ENCODE results near the gene ASZ1.

Gene ASZ1

GRCh38 chr7:117403737-117404136 lies 23.6 kb downstream of the ASZ1 start:
- TF ChIP-seq CTCF (IDR thresholded peaks at IDR 0.05; ENCODE audit: low read depth, low read length): no peak

GRCh38 chr7:117402109-117402508 lies 25.2 kb downstream of the ASZ1 start:
- no peak for TF ChIP-seq CTCF (IDR thresholded peaks at IDR 0.05; ENCODE audit: low read depth, low read length)
- no peak overlapping the region for H3K4me3 ChIP-seq (ENCODE audit: low read depth, low read length)

More at GRCh38 chr7:117403737-117404136, 23.6 kb downstream of the ASZ1 start:
- H3K4me3 ChIP-seq (ENCODE audit: low read depth, low read length): no peak overlapping the region

- H3K4me3 ChIP-seq (ENCODE audit: low read depth, low read length): no peak overlapping the region
- 0 out of 2 replicates have a peak, but pooled peaks have one; percentile 25 for TF ChIP-seq CTCF (IDR thresholded peaks at IDR 0.05; ENCODE audit: low read depth, low read length)
Measured at GRCh38 chr7:117401293-117402002, 25.8 kb downstream of the ASZ1 start.

GRCh38 chr7:117399820-117400422 lies 27.4 kb downstream of the ASZ1 start:
- H3K4me3 ChIP-seq (ENCODE audit: low read depth, low read length): no peak overlapping the region
- no peak for TF ChIP-seq CTCF (IDR thresholded peaks at IDR 0.05; ENCODE audit: low read depth, low read length)

GRCh38 chr7:117395743-117396142 lies 31.6 kb downstream of the ASZ1 start:
- H3K4me3 ChIP-seq (ENCODE audit: low read depth, low read length): no peak overlapping the region
- no peak for TF ChIP-seq CTCF (IDR thresholded peaks at IDR 0.05; ENCODE audit: low read depth, low read length)

- H3K4me3 ChIP-seq (ENCODE audit: low read depth, low read length): no peak overlapping the region
- TF ChIP-seq CTCF (IDR thresholded peaks at IDR 0.05; ENCODE audit: low read depth, low read length): no peak
Measured at GRCh38 chr7:117393781-117394180, 33.5 kb downstream of the ASZ1 start.

GRCh38 chr7:117389871-117390270 lies 37.4 kb downstream of the ASZ1 start:
- H3K4me3 ChIP-seq (ENCODE audit: low read depth, low read length): no peak overlapping the region
- no peak for TF ChIP-seq CTCF (IDR thresholded peaks at IDR 0.05; ENCODE audit: low read depth, low read length)

Data from WI38 (cell line).